ENCODE results near the gene MMP20.

DNA sequence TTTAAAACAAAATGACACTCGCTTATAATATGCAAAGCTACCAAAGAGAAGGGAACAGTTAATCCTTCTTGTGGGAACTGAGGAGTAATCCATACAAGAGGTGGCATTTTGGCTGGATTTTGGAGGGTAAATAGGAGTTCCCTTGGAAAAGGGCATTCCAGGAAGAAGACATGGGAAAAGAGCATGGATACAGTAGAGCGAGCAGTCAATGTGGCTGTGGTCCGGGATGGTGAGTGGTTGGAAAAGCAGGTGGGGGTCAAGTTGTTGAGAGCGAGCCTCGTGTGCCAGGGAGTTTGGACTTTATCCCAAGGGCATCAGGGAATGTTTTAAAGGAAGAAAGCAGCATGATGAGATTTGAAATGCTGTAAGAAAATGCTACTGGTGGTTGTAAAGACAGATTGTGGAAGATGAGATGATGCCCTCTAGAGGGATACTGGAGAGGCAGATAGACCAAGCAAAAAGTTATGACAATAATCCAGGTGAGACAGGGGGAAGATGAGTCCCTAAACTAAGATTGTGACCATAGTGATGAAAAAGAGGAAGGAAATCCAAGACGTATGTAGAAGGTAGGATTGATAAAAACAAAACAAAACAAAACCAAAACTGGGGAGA, 90.8 kb downstream of the MMP20 start:
- TF ChIP-seq, protein P1, sequence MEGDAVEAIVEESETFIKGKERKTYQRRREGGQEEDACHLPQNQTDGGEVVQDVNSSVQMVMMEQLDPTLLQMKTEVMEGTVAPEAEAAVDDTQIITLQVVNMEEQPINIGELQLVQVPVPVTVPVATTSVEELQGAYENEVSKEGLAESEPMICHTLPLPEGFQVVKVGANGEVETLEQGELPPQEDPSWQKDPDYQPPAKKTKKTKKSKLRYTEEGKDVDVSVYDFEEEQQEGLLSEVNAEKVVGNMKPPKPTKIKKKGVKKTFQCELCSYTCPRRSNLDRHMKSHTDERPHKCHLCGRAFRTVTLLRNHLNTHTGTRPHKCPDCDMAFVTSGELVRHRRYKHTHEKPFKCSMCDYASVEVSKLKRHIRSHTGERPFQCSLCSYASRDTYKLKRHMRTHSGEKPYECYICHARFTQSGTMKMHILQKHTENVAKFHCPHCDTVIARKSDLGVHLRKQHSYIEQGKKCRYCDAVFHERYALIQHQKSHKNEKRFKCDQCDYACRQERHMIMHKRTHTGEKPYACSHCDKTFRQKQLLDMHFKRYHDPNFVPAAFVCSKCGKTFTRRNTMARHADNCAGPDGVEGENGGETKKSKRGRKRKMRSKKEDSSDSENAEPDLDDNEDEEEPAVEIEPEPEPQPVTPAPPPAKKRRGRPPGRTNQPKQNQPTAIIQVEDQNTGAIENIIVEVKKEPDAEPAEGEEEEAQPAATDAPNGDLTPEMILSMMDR (IDR thresholded peaks at IDR 0.05): no peak
- no peak for TF ChIP-seq POLR2A (IDR thresholded peaks at IDR 0.05)

Data from heart left ventricle (tissue), 13 donors.